AG04450 (cell line): ENCODE measurements around the gene KRTAP10-2. TPM values are rescaled to one million over a fixed set of nuclear protein-coding genes. Genes with fewer than 3 reads are reported as not detected.

ENCODE experiments used
- CTCF ChIA-PET: fragments of 300-600, 350-600 bp; formaldehyde crosslinking; extraction: SDS; loops from one replicate; lab custom pipeline; 2022; ENCODE audit warnings: antibody characterized with exemption, inconsistent platforms; lab: Charles Lee
- POLR2A ChIA-PET: fragments of 350-600 bp; formaldehyde crosslinking; extraction: SDS; loops from one replicate; lab custom pipeline; 2021; ENCODE audit warnings: antibody characterized with exemption, inconsistent platforms; lab: Yijun Ruan, JAX
- DNase-seq: peaks from one replicate; pipeline ENCODE4 v3.0.0-alpha.2; 2011; ENCODE audit warnings: low read depth, low spot score
- H3K27ac ChIP-seq: one replicate; pipeline ENCODE4 v1.5.1; 2012; ENCODE audit warnings: low read depth, low read length, control low read depth
- H3K27me3 ChIP-seq: one replicate; pipeline ENCODE4 v1.6.0; 2012; ENCODE audit warnings: low read length; ENCODE audit not compliant: control insufficient read depth, insufficient read depth
- H3K4me3 ChIP-seq: 2 replicates; pipeline ENCODE4 v1.5.1; 2011; ENCODE audit warnings: mild to moderate bottlenecking, low read depth, low read length, control low read depth
- H3K9me3 ChIP-seq: 2 replicates; pipeline ENCODE4 v1.5.1; 2012; ENCODE audit warnings: low read length; ENCODE audit not compliant: control insufficient read depth, insufficient read depth
- polyA plus RNA-seq: library from polyadenylated mRNA; depleted of rRNA; stranded (reverse); fragments of >200 nt; gene quantifications from 2 replicates; pipeline ENCODE4 v1.2.3, GENCODE V29; 2011
- TF ChIP-seq, protein P1 (sequence below): IDR thresholded peaks from 2 replicates; pipeline ENCODE4 v1.5.1; 2011; ENCODE audit warnings: low read depth, low read length, control low read depth, inconsistent platforms

The KRTAP10-2 gene
- polyA plus RNA-seq, 1 experiment = not detected

DNA sequence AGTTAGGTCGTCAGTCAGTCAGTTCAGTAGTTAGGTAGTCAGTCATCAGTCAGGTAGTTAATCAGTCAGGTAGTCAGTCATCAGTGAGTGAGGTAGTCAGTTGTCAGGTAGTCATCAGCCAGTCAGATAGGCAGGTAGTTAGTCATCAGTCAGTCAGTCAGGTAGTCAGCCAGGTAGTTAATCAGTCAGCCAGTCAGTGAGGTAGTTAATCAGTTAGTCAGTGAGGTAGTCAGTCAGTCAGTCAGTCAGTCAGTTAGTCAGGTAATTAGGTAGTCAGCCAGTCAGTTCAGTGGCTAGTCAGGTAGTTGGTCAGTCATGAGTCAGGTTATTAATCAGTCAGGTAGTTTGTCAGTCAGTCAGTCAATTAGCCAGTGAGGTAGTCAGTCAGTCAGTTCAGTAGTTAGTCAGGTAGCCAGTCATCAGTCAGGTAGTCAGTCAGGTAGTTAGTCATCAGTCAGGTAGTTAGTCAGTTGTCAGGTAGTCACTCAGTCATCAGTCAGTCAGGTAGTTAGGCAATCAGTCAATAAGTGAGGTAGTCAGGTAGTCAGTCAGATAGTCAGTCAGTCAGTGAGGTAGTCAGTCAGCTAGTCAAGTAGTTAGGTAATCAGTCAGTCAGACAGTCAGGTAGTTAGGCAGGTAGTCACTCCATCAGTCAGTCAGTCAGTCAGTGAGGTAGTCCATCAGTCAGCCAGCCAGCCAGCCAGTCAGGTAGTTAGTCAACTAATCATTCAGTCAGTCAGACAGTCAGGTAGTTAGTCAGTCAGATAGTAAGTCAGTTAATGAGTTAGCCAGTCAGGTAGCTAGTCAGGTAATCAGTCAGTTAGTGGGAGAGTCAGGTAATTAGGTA is 27.5 kb downstream of the KRTAP10-2 start:
- Histone ChIP-seq H3K27me3 (no peaks in the 10 kb centered on the region), H3K27ac (no peak overlapping the region), H3K4me3 (no peak overlapping the region), H3K9me3 (peaks cover 71% of the 10 kb centered on the region)
- ChIA-PET CTCF (no interaction called here), POLR2A (no interaction called here)
- no peak for DNase-seq
- TF ChIP-seq, protein P1, sequence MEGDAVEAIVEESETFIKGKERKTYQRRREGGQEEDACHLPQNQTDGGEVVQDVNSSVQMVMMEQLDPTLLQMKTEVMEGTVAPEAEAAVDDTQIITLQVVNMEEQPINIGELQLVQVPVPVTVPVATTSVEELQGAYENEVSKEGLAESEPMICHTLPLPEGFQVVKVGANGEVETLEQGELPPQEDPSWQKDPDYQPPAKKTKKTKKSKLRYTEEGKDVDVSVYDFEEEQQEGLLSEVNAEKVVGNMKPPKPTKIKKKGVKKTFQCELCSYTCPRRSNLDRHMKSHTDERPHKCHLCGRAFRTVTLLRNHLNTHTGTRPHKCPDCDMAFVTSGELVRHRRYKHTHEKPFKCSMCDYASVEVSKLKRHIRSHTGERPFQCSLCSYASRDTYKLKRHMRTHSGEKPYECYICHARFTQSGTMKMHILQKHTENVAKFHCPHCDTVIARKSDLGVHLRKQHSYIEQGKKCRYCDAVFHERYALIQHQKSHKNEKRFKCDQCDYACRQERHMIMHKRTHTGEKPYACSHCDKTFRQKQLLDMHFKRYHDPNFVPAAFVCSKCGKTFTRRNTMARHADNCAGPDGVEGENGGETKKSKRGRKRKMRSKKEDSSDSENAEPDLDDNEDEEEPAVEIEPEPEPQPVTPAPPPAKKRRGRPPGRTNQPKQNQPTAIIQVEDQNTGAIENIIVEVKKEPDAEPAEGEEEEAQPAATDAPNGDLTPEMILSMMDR = no peak

DNA sequence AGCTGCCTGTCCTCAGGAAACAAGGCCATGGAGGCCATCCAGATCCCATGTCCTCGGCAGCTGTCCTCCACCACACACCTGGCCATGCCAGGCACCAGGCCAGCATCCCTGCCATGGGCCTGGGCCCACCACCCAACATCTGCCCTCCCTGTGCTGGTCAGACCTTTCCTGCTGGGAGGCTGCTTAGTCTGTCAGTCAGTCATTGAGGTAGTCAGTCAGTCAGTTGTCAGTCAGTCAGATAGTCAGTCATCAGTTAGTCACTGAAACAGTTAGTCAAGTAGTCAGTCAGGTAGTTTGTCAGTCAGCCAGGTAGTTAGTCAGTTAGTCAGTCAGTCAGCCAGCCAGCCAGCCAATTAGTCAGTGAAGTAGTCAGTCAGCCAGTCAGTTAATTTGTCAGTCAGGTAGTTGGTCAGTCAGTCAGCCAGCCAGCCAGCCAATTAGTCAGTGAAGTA is 28.5 kb downstream of the KRTAP10-2 start:
- CTCF ChIA-PET = no interaction called here
- POLR2A ChIA-PET = no interaction called here
- TF ChIP-seq, protein P1 = no peak

DNA sequence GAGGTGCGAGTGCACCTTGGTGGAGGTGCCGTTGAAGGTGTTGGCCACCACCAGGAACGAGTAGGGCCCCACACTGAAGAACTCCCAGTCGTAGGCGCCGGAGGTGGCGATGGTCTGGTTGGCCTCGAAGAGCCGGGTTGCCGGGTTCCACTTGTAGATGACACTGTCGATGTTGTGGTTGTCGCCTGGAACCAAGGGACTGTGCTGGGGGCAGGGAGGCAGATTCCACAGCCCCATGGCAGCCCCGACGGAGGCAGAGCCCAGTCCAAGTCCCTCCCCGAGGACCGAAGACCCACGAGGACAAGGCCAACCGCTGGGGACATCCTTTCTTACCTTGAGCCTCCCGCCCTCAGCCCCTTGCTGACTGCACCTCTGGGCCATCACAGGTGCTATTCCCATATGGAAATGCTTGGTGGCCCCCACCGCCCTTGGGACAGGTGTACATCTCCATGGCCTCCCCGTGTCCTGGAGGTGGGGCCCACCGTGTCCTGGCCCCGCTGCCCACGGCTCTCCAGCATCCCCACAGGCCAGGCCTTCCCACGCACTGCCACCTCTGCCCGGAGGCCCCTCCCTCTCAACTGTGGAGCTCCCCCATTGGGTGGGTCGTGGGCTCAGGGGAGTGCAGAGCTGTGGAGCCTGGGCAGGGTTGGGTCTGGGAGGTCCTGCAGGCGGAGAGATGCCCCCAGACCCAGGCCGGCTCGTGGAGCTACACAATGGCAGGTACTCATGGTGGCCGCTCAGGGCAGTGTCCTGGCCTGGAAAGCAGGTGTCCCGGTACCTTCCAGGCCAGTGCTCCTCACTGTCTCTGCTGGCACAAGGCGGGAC is 29.2 kb downstream of the KRTAP10-2 start:
- Histone ChIP-seq H3K27ac (no peak overlapping the region), H3K27me3 (no peaks in the 10 kb centered on the region), H3K9me3 (peaks cover 64% of the 10 kb centered on the region), H3K4me3 (no peak overlapping the region)
- ChIA-PET POLR2A (no interaction called here), CTCF (no interaction called here)
- no peak for DNase-seq
- TF ChIP-seq, protein P1 = no peak

More for the DNA sequence above, 28.5 kb downstream of the KRTAP10-2 start:
- no peak overlapping the region for H3K27ac ChIP-seq
- H3K27me3 ChIP-seq = no peaks in the 10 kb centered on the region
- no peak overlapping the region for H3K4me3 ChIP-seq
- no peak for DNase-seq
- H3K9me3 ChIP-seq = peaks cover 65% of the 10 kb centered on the region

DNA sequence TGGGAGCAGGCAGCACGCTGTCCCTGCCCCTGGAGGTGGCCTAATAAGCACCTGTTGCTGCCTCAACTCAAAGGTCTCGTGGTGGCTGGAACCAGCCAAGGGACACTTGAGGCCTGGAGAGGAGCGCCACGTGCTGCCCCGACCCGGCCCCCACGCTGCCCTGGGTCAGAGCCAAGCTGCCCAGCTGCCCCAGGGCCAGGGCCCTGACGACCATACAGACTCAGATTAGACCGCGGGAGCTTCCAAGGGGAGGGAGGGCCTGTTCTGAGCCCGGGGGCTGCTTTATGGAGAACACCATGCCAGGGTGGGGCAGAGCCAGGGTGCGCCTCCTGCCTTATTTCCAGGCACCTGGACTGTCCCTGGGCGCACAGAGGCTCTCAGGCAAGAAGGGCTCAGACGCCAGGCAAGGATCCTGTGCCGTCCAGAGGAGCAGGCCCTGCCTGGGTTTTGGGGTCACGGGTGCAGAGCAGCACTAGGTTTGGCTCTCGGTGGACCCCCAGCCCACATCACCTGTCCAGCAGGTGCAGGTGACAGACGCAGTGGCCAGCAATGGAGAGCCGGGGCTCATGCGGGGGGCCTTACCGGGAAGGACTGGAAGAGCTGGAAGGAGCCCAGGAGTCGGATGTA is 29.9 kb downstream of the KRTAP10-2 start:
- CTCF ChIA-PET = no interaction called here
- POLR2A ChIA-PET = no interaction called here

More for the DNA sequence above, 29.9 kb downstream of the KRTAP10-2 start:
- Histone ChIP-seq H3K27me3 (no peaks in the 10 kb centered on the region), H3K27ac (no peak overlapping the region), H3K9me3 (peaks cover 63% of the 10 kb centered on the region), H3K4me3 (no peak overlapping the region)
- no peak for DNase-seq
- TF ChIP-seq, protein P1 = no peak
